Fibroblast of pulmonary artery (primary cell): Measurements from ENCODE around the gene TEK.
A peak's percentile ranks its signal among the peaks of the same experiment; 100 is the strongest.

Experiments used
- DNase-seq: peaks from one replicate; pipeline ENCODE4 v3.0.0-alpha.2; 2010; ENCODE audit warnings: low read depth
- H3K4me3 ChIP-seq: replicated peaks from 2 replicates; pipeline ENCODE4 v1.5.1; 2011; ENCODE audit warnings: low read depth, mild to moderate bottlenecking, control low read depth, low read length, moderate library complexity
- CTCF ChIP-seq: IDR thresholded peaks from 2 replicates; pipeline ENCODE4 v1.5.1; 2011; ENCODE audit warnings: mild to moderate bottlenecking, control low read depth, low read length, inconsistent platforms; ENCODE audit errors: missing control alignments

The TEK gene

GRCh38 chr9:27124151-27124550, 15.1 kb downstream of the TEK start:
- TF ChIP-seq CTCF = no peak
- H3K4me3 ChIP-seq = no peak overlapping the region
- peak; percentile 39 for DNase-seq

- TF ChIP-seq CTCF = no peak
- no peak overlapping the region for H3K4me3 ChIP-seq
- peak; percentile 99 for DNase-seq
Measured at GRCh38 chr9:27125030-27125429, 16.0 kb downstream of the TEK start.

GRCh38 chr9:27125936-27126335, 16.9 kb downstream of the TEK start:
- DNase-seq = peak; percentile 17
- no peak overlapping the region for H3K4me3 ChIP-seq
- no peak for TF ChIP-seq CTCF

GRCh38 chr9:27126670-27127069, 17.6 kb downstream of the TEK start:
- no peak for DNase-seq
- no peak for TF ChIP-seq CTCF
- no peak overlapping the region for H3K4me3 ChIP-seq

- no peak for TF ChIP-seq CTCF
- no peak overlapping the region for H3K4me3 ChIP-seq
- DNase-seq = peak; percentile 54
Measured at GRCh38 chr9:27129221-27129620, 20.2 kb downstream of the TEK start.

- H3K4me3 ChIP-seq = no peak overlapping the region
- no peak for TF ChIP-seq CTCF
- no peak for DNase-seq
Measured at GRCh38 chr9:27131731-27132130, 22.7 kb downstream of the TEK start.

GRCh38 chr9:27133817-27134216, 24.8 kb downstream of the TEK start:
- H3K4me3 ChIP-seq = no peak overlapping the region
- no peak for DNase-seq
- TF ChIP-seq CTCF = no peak
